ENCODE measurements around the gene SAMD11.

DNA sequence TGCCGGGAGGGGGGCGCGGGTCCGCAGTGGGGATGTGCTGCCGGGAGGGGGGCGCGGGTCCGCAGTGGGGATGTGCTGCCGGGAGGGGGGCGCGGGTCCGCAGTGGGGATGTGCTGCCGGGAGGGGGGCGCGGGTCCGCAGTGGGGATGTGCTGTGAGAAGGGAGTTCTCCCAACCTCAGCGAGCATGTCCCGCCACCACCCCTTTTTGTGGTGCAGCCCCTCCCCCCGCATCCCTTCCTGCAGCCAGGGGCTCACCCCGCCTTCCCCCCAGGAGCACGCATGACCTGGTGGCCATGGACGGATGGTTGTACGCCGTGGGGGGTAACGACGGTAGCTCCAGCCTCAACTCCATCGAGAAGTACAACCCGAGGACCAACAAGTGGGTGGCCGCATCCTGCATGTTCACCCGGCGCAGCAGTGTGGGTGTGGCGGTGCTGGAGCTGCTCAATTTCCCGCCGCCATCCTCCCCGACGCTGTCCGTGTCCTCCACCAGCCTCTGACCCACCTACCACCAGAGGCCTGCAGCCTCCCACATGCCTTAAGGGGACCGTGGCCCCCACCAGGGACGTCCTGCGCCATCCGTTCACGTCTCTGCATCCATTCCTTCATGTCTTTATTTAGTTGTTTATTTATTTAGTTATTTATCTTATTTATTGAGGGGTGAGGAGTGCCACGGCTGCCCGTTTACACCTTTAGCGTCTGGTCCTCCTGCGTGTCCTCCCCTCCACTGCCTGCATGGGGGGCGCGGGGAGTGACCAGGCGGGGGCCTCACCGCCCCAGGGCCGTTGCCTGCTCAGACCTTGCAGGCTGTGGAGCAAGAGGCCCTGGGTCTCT, 41.2 kb downstream of the SAMD11 start:
- TF ChIP-seq POLR2A (IDR thresholded peaks at IDR 0.05; ENCODE audit: low read depth) (no peak), POLR2AphosphoS5 (IDR thresholded peaks at IDR 0.05) (no peak)
- TF ChIP-seq, protein P1, sequence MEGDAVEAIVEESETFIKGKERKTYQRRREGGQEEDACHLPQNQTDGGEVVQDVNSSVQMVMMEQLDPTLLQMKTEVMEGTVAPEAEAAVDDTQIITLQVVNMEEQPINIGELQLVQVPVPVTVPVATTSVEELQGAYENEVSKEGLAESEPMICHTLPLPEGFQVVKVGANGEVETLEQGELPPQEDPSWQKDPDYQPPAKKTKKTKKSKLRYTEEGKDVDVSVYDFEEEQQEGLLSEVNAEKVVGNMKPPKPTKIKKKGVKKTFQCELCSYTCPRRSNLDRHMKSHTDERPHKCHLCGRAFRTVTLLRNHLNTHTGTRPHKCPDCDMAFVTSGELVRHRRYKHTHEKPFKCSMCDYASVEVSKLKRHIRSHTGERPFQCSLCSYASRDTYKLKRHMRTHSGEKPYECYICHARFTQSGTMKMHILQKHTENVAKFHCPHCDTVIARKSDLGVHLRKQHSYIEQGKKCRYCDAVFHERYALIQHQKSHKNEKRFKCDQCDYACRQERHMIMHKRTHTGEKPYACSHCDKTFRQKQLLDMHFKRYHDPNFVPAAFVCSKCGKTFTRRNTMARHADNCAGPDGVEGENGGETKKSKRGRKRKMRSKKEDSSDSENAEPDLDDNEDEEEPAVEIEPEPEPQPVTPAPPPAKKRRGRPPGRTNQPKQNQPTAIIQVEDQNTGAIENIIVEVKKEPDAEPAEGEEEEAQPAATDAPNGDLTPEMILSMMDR (IDR thresholded peaks at IDR 0.05): no peak
